SW480 (cell line): Measurements from ENCODE around the gene CSMD2.

Experiments
- DNase-seq: peaks from one replicate; pipeline ENCODE4 v3.0.0-alpha.2; 2016; ENCODE audit warnings: low spot score

The CSMD2 gene

DNA sequence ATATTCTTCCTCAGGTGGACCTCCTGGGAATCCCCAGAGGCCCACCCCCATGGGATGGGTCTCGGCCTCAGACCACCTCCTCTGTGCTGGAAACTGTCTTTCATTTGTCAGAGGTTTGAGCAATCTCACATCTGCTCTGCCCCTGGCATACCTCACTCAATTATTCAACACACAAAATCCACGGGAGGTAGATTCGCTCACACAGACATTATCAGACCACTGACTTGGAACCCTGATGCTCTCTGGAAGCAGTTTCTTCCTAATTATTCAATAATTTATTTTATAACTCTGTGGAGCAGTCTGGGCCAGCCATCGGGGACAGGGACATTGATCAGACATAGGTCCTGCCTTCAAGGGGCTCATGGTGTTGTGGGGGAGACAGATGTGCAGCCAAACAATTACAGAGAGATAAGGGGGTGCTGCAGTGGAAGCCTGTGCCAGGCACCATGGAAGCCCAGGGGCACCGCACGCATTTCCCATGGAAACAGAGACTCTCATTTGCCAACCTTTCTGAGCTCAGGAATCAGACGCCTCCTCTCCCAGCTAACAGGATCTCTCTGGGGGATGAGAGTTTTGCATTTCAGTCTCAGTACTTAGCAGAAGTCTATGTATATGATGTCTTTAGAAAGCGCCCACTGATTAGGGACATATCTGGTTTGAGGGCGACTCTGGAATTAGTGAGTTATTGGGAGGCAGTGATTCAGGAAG, 204.7 kb downstream of the CSMD2 start:
- DNase-seq = no peak

DNA sequence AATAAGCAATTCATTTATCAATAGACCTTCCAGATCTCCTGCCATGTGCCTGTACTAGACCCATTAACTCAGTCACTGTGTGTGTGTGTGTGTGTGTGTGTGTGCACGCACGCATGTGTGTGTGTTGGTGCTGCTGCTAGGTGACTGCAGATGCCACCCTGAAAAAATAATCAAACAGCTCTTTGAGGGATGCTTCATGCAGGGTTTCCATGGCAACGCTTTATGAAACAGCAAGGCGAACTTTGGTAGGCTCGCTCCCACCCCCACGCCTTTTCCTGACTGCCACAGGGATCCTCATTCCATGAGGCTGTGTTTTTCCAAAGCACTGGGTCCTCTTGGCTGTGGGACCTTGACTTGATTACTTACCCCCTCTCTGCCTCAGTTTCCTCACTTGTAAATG, 207.2 kb downstream of the CSMD2 start:
- DNase-seq = no peak

DNA sequence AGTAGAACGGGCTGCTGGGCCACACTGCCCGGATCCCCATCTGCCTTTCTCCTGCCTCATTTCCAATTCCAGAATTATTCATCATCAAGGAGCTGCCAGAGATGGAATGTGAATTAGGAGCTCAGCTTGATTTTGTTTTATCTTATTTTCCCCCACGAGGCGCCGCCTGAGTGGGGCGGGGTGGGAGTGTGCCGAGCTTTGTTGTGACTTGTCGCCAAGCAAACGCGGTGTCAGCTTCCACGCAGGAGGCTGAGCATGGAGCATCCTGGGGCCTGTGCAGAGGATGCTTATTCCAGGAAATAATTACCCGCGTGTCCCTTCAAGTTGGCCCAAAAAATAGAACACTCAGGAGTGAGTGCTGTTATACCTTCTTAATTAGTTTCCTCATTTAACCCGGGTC, 209.9 kb downstream of the CSMD2 start:
- DNase-seq = no peak

DNA sequence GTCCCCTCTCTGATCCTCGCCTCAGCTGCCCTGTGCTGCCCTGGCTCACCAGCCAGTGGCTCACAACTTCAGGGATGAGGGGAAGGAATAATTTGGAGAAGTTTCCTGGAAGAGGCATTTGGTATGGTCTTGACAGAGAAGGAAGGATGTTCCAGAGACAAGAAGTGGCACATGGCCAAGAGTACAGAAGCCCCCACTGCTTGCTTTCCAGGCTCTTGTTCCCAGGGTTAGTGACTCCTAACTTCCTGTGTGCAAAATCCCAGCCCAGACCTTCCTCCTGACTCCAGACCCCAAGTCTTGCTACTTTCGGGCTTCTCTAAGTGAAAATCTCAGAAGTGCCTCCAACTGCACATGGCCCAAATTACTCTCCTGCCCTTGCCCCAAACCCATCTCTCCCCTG, 215.5 kb downstream of the CSMD2 start:
- DNase-seq = no peak

DNA sequence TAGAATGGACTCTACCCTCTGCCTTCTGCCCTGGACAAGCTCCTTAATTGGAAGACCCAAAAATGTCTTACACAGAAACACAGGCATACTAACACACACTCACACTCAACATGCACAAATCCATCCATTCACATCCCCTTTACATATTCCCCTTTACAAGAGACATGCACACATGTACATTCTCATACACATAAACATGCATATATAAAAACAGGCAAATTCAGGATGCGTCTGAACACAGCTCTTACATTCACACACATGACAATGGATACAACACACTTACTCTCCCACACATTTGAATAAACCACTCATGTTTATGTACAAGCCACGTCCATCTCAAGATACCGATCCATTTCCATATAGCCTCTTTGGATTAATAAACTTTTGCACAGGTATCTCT, 216.7 kb downstream of the CSMD2 start:
- DNase-seq = no peak

DNA sequence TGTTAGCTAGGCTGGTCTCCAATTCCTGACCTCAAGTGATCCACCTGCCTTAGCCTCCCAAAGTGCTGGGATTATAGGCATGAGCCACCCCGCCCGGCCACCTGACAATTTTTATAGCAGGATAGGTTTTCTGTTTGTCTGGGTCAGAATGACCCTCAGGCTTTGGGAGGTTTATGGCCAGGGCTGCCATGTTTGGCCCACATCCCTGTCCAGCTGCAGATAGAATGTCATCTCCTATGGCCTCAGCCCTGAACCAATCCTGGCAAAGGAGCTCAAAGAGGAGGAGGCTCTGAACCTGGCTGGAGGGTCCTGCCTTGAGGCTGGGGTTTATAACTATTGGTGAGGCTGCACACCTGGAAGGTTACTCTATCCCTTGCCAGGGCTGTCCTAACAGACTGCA, 218.2 kb downstream of the CSMD2 start:
- no peak for DNase-seq

DNA sequence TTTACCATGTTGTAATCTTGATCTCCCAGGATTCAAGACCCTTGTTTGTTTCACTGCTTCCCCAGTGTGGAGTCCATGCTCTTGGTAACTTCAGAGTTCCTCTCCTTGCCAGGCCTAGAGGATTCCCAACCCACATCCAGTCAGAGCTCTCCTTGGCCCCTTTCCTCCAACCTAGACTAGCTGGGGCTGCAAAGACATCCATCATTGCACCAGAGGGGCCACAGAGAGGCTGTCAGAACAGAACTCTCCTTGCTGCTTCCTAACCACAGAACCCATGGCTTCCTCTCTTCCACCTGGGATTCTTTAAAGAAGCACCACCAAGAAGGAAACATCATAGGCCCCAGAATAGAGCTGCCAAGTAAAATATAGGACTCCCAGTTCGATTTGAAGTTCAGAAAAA, 220.2 kb downstream of the CSMD2 start:
- DNase-seq = no peak

DNA sequence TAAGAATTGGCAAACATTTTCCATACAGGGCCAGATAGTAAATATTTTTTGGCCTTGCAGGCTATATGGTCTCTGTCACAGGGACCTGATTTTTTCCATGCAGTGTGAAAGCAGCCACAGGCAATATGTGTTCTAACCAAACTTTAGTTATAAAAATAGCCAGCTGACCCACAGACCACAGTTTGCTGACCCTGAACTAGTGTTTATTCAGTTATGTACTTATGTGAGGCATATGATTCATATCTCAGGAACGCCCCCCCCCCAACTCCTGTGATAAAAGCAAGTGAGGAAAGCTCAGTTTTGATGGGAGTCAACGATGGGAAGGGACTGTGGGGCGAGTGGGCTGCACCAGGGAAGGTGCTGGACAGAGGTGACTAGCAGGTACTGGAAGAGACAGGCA, 221.1 kb downstream of the CSMD2 start:
- peak; percentile 31 for DNase-seq

DNA sequence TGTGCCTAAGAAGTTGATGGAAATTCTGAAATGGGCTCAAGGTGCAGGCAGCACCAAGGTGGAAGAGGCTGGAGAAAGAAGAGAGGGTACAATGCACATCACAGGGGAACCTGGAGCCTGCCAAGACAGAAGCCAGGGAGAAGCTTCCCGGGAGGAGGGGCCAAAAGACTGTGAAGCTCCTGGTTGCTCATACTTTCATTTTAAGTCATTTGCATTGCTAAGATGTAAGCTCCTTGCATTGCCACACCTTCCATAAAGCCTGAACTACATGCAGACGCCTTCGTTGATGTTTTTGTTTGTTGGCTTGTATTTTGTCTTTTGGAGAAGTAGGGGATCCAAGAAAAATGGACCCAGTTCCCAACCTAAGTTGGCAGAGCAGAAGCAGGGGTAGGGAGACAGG, 232.2 kb downstream of the CSMD2 start:
- no peak for DNase-seq

DNA sequence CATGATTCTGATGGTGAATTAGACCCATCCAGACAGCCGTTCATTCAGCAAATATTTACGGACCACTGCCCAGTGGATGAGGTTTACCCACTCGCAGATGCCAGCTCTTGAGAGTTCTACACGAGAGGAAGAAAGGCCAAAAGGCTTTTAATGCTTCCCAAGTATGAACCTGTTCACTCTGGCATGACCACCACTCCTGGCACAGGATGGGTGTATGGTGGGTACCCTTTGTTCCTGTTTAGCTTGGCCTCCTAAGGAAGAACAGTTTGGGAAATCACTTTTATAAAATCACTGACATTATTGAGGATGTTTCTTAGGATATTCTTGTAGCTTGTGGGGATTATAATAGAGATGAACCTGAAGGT, 233.9 kb downstream of the CSMD2 start:
- DNase-seq = no peak

DNA sequence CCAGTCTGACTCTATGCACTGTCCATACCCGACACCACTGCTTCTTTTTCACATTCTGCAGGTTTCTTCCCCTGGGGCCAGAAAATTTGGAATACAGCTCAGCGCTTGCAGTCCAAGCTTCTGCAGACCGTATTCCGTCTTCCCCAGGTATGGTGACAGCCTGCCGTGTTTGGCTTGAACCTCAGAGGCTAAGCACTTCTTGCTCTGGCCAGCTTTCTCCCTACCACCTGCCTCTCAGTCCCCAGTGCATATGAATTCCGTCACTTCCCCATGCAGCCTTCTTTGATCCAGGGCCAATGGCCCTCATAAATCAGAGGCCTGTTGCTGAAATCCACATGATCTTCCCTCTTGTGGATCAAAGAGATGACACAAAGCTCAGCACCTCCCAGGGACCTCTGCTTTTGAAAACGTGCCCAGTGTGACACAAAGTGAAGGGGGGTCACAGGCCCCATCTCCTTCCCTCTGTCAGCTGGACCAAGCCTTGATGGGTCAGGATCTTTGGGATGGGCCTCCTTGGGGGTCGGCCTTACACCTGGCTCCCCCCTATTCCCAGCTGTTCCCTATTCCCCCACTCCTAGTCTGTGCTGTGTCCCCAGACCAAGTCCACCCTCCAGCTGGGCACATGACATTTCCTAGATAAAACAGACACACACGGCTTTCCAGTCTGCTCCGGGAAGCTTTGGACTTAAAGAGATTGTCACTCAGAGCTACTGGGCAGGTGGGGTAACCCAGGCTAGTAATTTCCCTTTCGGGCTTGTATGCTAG, 234.5 kb downstream of the CSMD2 start:
- DNase-seq = peak; percentile 69

DNA sequence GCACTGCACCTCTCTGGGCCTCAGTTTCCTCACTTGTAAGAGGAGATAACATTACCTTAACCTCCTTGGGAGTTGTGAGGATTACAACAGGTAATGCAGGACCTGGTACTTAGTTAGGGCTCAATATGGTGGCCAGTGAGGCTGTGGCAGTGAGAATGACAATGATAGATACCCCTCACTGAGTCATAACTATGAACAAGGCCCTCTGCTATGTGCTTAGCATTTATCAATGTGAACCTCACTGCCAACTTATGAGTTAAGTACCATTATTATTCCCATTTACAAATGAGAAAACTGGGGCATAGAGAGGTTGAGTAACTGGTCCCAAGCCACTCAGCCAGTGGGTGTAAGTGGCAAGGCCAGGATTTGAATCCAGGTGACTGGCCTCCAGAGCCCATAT, 236.8 kb downstream of the CSMD2 start:
- DNase-seq = no peak

DNA sequence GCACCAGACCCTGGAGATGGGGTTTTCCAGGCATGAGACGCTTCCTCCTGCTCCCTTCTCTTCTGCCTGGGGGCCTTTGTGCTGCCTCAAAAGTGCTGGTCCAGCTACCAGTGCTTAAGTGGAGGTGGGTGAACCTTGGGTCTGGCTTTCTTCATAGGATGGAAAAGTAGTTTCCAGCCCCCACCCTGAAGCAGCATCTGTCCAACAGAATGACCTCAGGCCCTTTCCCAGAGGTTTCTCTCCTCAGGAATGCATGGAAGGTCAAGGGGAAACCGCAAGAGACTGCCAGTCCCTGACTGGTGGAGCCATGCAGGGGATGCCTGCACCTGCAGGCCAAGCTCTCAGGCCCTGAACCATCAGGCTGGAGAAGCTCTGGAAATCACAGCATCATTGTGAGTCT, 237.3 kb downstream of the CSMD2 start:
- DNase-seq = no peak

DNA sequence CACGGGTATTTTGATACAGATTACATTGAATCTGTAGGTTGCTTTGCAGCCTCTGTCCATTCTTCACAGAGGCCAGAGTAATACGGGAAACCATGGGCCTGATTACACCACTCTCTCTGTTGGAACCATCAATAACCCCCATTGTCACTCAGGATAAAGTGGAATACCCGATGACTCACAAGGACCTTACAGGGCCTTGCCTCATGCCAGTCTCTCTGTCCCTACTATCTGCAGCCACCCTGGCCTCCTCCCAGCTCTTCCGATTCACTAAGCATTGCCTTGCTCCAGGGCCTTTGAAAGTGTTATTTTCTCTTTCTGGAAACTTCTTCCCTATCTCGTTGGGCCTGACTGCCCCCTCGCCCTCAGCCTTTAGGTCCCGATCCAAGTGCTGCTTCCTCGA, 239.4 kb downstream of the CSMD2 start:
- peak; percentile 60 for DNase-seq

DNA sequence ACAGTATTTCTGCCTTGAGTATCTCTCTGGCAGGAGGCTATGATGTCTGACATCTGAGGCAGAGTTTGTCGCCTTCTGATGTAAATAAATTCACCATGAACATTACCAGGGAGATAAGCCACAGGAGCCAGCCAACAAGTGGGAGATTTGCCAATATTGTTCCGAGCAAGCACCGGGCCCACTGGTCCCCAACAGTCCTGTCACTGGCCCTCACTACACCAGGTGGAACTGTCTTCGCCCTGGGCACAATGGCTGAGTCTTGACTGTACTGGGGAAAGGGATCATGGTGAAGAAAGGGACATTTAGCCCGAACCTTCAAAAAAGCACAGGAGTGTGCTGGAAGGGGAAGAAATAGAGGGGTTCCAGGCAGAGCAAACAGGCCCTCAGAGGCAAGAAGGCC, 243.7 kb downstream of the CSMD2 start:
- no peak for DNase-seq

DNA sequence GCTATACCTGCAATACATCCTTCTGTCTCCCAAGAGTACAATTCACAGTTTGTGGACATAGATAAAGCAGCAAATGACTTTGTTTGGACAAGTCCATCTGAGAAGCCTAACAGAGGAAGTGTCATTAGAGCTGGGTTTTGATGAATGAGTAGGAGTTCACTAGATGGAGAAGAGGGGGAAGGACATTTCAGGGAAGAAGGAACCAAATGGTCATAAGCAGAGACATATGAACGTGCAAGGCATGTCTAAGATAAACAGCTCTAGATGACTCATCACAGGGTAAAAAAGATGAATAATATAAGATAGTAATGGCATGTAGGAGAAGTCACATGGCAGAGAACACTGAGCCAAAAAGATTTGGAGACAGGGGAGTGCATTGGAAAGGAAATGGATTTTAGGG, 246.7 kb downstream of the CSMD2 start:
- peak; percentile 21 for DNase-seq

DNA sequence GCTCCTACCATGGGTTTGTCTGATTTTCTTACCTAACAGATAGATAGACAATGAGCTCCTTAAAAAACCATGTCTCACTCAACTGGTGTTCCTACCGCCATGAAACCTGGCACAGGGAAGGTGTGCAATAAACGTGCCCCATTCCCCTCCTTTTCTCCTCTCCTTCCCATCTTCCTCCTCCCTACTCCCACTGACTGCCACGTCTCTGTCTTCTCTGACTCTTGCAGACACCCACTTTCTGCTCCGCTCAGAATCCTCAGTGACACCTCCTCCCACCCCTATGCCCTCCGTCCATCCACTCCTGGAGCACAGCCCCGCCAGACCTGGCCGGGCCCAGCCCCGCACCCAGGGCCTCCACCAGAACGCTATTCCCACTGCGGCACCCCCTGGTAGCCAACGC, 248.2 kb downstream of the CSMD2 start:
- no peak for DNase-seq

DNA sequence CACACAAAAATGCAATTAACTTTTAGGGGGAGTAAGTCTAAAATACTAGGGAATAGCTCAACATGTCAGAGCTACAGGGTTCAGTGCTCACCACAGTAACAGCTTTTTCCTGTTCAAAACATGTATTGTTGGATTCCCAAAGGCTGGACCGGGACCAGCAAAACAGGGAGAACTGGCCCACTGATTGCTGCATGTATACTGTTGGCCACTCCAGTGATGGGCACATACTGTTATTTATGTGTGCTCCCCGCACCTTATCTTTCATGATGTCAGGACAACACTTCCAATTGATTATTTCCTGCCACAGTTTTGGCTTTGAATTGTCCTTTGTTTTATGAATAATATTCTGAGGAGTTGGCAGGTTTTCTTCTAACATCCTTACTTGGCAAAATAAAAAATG, 250.5 kb downstream of the CSMD2 start:
- no peak for DNase-seq

DNA sequence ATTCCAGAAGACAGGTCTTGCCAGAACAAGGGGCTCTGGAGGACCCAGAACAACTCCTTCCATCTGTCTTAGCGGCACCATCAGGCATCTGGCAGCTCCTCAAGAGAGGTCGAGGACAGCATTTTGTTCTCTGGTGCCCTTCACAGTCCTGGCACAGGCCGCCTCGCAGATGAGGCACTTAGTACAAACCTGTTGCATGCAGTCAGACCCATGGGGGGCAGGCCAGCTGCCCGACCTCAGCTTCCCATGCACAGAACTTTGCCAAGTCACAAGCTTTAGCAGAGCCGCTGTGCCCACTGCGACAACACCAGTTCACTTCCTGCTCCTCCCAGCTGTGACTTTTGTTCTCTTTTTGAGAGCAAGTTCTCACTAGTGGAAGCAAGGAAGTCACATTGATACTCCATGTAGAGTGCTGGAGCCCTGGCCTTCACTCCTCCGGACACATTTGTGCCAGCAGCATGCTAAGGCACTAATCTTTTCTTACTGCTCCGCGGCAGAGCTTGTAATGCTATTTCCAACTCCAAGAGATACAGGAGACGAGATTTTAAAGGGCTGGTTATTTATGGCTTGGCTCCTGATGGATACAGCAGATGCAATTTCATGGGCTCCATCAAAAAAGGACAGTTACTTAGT, 256.6 kb downstream of the CSMD2 start:
- no peak for DNase-seq

DNA sequence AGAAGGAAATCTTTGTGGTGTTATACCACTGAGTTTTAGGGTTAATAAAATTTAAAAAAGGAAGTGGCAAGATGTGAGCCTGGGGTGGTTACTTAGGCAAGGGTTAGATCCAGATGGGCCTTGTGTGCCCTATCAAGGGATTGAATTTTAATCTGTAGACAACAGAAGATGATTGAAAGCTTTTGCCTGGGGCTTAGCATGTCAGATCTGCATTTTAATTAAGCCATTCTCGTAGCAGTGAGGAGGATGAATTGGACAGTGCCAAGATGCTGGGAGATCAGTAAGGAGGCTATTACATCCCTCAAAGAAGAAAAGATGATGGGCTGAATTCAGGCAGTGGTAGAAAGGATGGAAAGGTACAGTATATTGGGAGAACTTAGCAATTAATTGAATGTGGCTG, 258.9 kb downstream of the CSMD2 start:
- no peak for DNase-seq

DNA sequence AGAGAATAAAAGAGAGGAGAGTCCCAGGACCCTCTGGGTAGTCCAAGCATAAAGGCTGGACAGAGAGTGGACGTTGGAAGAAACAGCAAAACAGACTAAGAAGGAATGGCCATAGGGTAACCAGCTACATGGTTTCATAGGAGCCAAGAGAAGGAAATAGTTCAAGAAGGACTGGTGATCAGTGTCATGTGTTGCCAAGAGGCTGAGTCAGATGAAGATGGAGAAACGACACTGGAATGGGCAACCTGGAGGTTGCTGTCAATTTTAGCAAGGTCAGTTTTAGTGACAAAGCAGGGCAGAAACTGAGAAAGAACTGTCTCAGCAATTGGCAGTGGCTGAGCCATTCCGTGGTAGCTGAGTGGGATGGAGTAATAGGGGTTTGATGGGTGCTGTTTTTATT, 259.8 kb downstream of the CSMD2 start:
- DNase-seq = no peak

DNA sequence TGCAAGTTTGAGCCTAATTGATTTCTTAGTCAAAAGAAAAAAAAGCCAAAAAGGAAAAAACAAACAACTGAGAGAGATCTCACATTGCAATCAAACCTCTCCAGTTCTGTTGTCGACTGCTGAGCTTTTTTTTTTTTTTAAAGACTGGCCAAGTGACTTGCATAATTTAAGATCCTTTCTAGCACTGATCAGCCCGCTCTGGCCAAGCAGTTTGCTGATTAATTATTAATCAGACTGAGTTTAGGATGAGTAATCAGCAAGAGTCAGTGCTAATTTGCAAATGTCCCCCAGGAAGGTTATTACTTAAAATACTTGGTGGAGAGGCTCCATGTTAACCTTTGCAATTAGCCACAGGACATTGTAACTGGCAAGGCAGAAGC, 261.8 kb downstream of the CSMD2 start:
- peak; percentile 33 for DNase-seq

DNA sequence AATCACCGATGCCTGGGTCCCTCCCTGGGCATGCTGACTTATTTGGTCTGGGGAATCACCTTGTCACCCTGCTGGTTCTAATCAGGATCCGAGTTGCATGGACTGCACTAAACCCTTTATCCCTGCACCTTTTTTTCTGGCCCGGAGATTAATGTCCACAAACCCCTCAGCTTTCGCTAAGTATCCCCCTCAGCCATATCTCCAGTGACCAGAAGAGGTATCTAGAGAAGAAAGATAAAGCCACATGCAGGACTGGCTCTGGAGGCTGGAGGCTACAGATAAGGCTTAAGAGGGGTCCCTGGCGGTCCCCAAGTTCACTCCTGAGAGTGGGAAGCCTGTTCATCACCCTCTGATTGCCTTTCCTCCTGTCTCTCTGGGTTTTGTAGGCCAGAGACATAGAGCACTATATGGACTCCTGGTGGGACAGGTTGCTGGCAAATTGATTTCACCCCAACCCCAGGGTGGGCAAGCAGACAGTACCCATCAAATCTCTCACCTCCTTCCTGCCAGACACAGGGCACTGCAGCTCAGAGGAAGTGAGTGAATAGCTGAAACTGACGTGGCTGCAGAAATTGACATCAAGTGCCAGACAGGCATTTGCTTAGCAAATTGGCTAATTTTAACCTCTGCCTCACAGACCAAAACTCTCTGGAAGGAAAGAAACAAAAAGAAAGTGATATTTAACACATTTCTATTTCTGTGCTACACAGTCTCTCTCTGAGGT, 262.4 kb downstream of the CSMD2 start:
- DNase-seq = no peak
